HL-60 (cell line): ENCODE data around the gene P4HA1.
"Not testable (repeated sequence)": the region's sequence is repeated elsewhere in the genome, so short reads cannot be mapped to it uniquely, and the experiment has no call there.

Source experiments
- POLR2AphosphoS5 ChIP-seq: IDR thresholded peaks from 2 replicates; pipeline ENCODE4 v1.6.1; 2012; ENCODE audit warnings: low read depth
- REST ChIP-seq: IDR thresholded peaks from 2 replicates; pipeline ENCODE4 v1.6.1; 2012; ENCODE audit warnings: low read depth; ENCODE audit not compliant: insufficient replicate concordance
- SPI1 ChIP-seq: IDR thresholded peaks from 2 replicates; pipeline ENCODE4 v1.6.1; 2012; ENCODE audit warnings: low read depth, mild to moderate bottlenecking, borderline replicate concordance
- TF ChIP-seq, protein P1 (sequence below): IDR thresholded peaks from one replicate; pipeline ENCODE4 v1.5.1; 2011; ENCODE audit warnings: low read length, control low read depth, inconsistent platforms; ENCODE audit not compliant: insufficient read depth

GRCh38 chr10:72995459-72995858, 101.2 kb downstream of the P4HA1 start:
- TF ChIP-seq, protein P1, sequence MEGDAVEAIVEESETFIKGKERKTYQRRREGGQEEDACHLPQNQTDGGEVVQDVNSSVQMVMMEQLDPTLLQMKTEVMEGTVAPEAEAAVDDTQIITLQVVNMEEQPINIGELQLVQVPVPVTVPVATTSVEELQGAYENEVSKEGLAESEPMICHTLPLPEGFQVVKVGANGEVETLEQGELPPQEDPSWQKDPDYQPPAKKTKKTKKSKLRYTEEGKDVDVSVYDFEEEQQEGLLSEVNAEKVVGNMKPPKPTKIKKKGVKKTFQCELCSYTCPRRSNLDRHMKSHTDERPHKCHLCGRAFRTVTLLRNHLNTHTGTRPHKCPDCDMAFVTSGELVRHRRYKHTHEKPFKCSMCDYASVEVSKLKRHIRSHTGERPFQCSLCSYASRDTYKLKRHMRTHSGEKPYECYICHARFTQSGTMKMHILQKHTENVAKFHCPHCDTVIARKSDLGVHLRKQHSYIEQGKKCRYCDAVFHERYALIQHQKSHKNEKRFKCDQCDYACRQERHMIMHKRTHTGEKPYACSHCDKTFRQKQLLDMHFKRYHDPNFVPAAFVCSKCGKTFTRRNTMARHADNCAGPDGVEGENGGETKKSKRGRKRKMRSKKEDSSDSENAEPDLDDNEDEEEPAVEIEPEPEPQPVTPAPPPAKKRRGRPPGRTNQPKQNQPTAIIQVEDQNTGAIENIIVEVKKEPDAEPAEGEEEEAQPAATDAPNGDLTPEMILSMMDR: not testable (repeated sequence)
- not testable (repeated sequence) for TF ChIP-seq POLR2AphosphoS5, SPI1, REST
